Testis (tissue), 2 donors: ENCODE data around the gene BMPR1B.

Experiments
- CTCF ChIP-seq, 3 experiments: fragments of 450-650 bp in 2 of 3; fragments of 200-600 bp in 1 of 3; sonication (generic) in 1 of 3; IDR thresholded peaks; one replicate each; pipeline ENCODE4 v1.5.1; 2016 to 2019; ENCODE audit warnings: antibody characterized with exemption in 3 of 3, mild to moderate bottlenecking in 2 of 3, moderate library complexity in 1 of 3
- POLR2A ChIP-seq: fragments of 450-650 bp; IDR thresholded peaks from one replicate; pipeline ENCODE4 v1.6.1; 2017; ENCODE audit warnings: antibody characterized with exemption, mild to moderate bottlenecking, moderate library complexity

DNA sequence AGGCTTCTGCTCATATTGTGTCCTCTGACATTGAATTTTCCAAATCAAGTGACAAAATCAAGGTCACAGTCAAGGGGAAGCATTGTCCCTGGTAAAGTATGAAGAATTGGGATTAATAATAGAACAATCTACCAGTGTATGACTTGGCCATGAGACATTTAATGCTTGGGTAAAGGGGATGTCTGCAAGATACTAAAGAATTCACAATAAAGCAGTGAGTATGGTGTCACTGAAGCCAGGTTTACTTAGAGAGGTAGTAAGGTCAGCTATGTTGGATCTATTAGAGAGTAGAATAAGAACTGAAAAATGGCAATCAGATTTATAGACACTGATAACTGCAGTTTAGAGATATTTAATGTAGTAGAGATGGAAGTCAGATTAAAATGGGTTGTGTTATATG lies 349.2 kb downstream of the BMPR1B start:
- TF ChIP-seq CTCF (IDR thresholded peaks at IDR 0.05) (no peak), POLR2A (no peak)
